ENCODE results near the gene IRX6.

The IRX6 gene

GRCh38 chr16:55367866-55368603 lies 44.0 kb downstream of the IRX6 start:
- DNase-seq: no peak

- no peak for DNase-seq
Observed at GRCh38 chr16:55369151-55369550, 45.1 kb downstream of the IRX6 start.

GRCh38 chr16:55370762-55371482 lies 46.9 kb downstream of the IRX6 start:
- peak; percentile 16 for DNase-seq

- no peak for DNase-seq
Observed at GRCh38 chr16:55372792-55373488, 48.9 kb downstream of the IRX6 start.

- DNase-seq: no peak
Observed at GRCh38 chr16:55373489-55373832, 49.5 kb downstream of the IRX6 start.

- DNase-seq: no peak
Observed at GRCh38 chr16:55376045-55376444, 52.0 kb downstream of the IRX6 start.

- DNase-seq: no peak
Observed at GRCh38 chr16:55376567-55377167, 52.7 kb downstream of the IRX6 start.

GRCh38 chr16:55377840-55378239 lies 53.8 kb downstream of the IRX6 start:
- no peak for DNase-seq

GRCh38 chr16:55378616-55379015 lies 54.6 kb downstream of the IRX6 start:
- no peak for DNase-seq

GRCh38 chr16:55379371-55379770 lies 55.4 kb downstream of the IRX6 start:
- no peak for DNase-seq

GRCh38 chr16:55379876-55380390 lies 55.9 kb downstream of the IRX6 start:
- DNase-seq: no peak

Data from amniotic stem cell (primary cell).